HG02970 (cell line): ENCODE results near the gene TAF11L10.
"Not testable (repeated sequence)": the region's sequence is repeated elsewhere in the genome, so short reads cannot be mapped to it uniquely, and the experiment has no call there.

Experiments
- ATAC-seq: cut with Tn5 transposase; IDR thresholded peaks from one replicate; pipeline ENCODE4 v1.9.1; 2021; ENCODE audit warnings: mild to moderate bottlenecking, moderate library complexity, moderate number of reproducible peaks; ENCODE audit not compliant: unreplicated experiment, low FRiP score

TAF11L10 gene

GRCh38 chr5:17597728-17598127, at the start of gene TAF11L10:
Gene TAF11L10 (minus strand): TSS chr5:17597828.
- not testable (repeated sequence) for ATAC-seq

- no peak for ATAC-seq
Observed at GRCh38 chr5:17634160-17634559, 36.5 kb upstream of the TAF11L10 start, which contains the start of gene TAF11L14. Gene TAF11L14 (plus strand): TSS chr5:17634460.

GRCh38 chr5:17631788-17632187, 34.2 kb upstream of the TAF11L10 start, which contains the start of gene TAF11L13:
Gene TAF11L13 (plus strand): TSS chr5:17632088.
- ATAC-seq, result not testable (repeated sequence)

- ATAC-seq, result no peak
Observed at GRCh38 chr5:17625686-17626085, 28.1 kb upstream of the TAF11L10 start.

GRCh38 chr5:17620627-17621026, 23.0 kb upstream of the TAF11L10 start:
- ATAC-seq, result no peak

- ATAC-seq, result no peak
Observed at GRCh38 chr5:17619354-17619753, 21.7 kb upstream of the TAF11L10 start.

GRCh38 chr5:17614872-17615605, 17.4 kb upstream of the TAF11L10 start:
- no peak for ATAC-seq

- not testable (repeated sequence) for ATAC-seq
Observed at GRCh38 chr5:17610092-17610491, 12.5 kb upstream of the TAF11L10 start, which contains the start of gene TAF11L12. Gene TAF11L12 (plus strand): TSS chr5:17610392.

GRCh38 chr5:17607461-17607860, 9.8 kb upstream of the TAF11L10 start:
- not testable (repeated sequence) for ATAC-seq

- no peak for ATAC-seq
Observed at GRCh38 chr5:17604951-17605350, 7.3 kb upstream of the TAF11L10 start.

GRCh38 chr5:17603880-17604279, 6.3 kb upstream of the TAF11L10 start, which contains the start of gene TAF11L11:
Gene TAF11L11 (plus strand): TSS chr5:17604183.
- not testable (repeated sequence) for ATAC-seq

- ATAC-seq, result not testable (repeated sequence)
Observed at GRCh38 chr5:17594255-17594654, 3.4 kb downstream of the TAF11L10 start, which contains the start of gene TAF11L9. Gene TAF11L9 (minus strand): TSS chr5:17594394.

- ATAC-seq, result not testable (repeated sequence)
Observed at GRCh38 chr5:17590860-17591259, 6.8 kb downstream of the TAF11L10 start, which contains the start of gene TAF11L8. Gene TAF11L8 (minus strand): TSS chr5:17590960.

- ATAC-seq, result not testable (repeated sequence)
Observed at GRCh38 chr5:17585658-17586057, 12.0 kb downstream of the TAF11L10 start, which contains the start of gene TAF11L7. Gene TAF11L7 (minus strand): TSS chr5:17585758.
